ENCODE measurements around the gene RAB15. TPM values are rescaled to one million over a fixed set of nuclear protein-coding genes. Genes with fewer than 3 reads are reported as not detected.

The RAB15 gene
- total and polyA plus RNA-seq, 2 of the 8 experiments (the other 6 are each of a cell fraction or from before 2014, with no cell fraction given): 38.8 to 58.1 TPM

GRCh38 chr14:65007202-65007601 is 35.1 kb upstream of the RAB15 start:
- no peak overlapping the region for H3K27ac ChIP-seq (ENCODE audit: low read depth, low read length)
- ChIA-PET POLR2A (ENCODE audit: partially characterized antibody) (interaction anchor here (2.2 kb wide), 1 partner anchor 20 kb away, joined by 6 read pairs; the partner anchor contains the start of gene FNTB), CTCF (ENCODE audit: partially characterized antibody) (interaction anchor here (1.1 to 2.6 kb wide), 5 partner anchors 12 to 54 kb away, joined by 3 to 15 read pairs (median 4); no protein-coding TSS in a partner anchor)
- no peak overlapping the region for H4K91ac ChIP-seq (replicated peaks; ENCODE audit: insufficient read length, low read length)
- no peak overlapping the region for H4K5ac ChIP-seq (ENCODE audit: insufficient read length, low read depth, low read length)
- H4K20me1 ChIP-seq (replicated peaks in 1 of 2; ENCODE audit: control insufficient read depth in 1 of 2, insufficient read depth in 2 of 2, low read length in 2 of 2): no peaks in the 10 kb centered on the region
- peak overlapping the region; percentile 53 for H3K4ac ChIP-seq (replicated peaks; ENCODE audit: insufficient read length, low read depth, low read length)
- H2BK12ac ChIP-seq (ENCODE audit: low read depth, low read length): no peak overlapping the region
- H3K18ac ChIP-seq (ENCODE audit: extremely low read depth, low read length): no peak overlapping the region
- no peaks in the 10 kb centered on the region for H3K9me3 ChIP-seq (ENCODE audit: insufficient read depth in 2 of 2, low read depth in 1 of 2, low read length in 1 of 2)
- no peaks in the 10 kb centered on the region; the same call in 1 of the 2 replicates for H3K79me1 ChIP-seq (ENCODE audit: low read depth, low read length)
- no peak overlapping the region for H3K4me3 ChIP-seq (ENCODE audit: extremely low read depth in 1 of 4, insufficient read depth in 2 of 4, low read depth in 3 of 4, low read length in 4 of 4)
- H3K56ac ChIP-seq (replicated peaks; ENCODE audit: insufficient read length, low read depth, low read length): no peak overlapping the region
- H3K4me1 ChIP-seq (replicated peaks in 1 of 4; ENCODE audit: control insufficient read depth in 3 of 4, insufficient read depth in 4 of 4, low read length in 3 of 4): peaks cover 0 to 4% (median 0%) of the 10 kb centered on the region in 4 experiments; a peak in 4 of 7 replicates
- 86% methylated on average over 1 of the region's 1 CpG; no CpG with 5 or more reads in 1 of the 2 experiments for WGBS, 2 experiments (ENCODE audit: extremely low coverage in 1 of 2, insufficient coverage in 1 of 2, insufficient read length in 1 of 2, insufficient replicate concordance in 2 of 2, low coverage in 1 of 2, low lambda C conversion rate in 2 of 2, missing lambda C conversion rate in 1 of 2)
- FAIRE-seq (no peak), DNase-seq (ENCODE audit: low read depth in 1 of 2, low spot score in 2 of 2) (no peak)
- no peak overlapping the region for H2BK15ac ChIP-seq (ENCODE audit: low read length)
- H2AFZ ChIP-seq (ENCODE audit: low read length): no peak overlapping the region
- H3K23me2 ChIP-seq (ENCODE audit: low read depth, low read length): no peaks in the 10 kb centered on the region; the same call in 1 of the 2 replicates
- H2BK20ac ChIP-seq (ENCODE audit: low read length): 0 out of 2 replicates have a peak overlapping the region, but pooled peaks have one; percentile 43
- H3K27me3 ChIP-seq (replicated peaks in 1 of 4; ENCODE audit: control insufficient read depth in 3 of 4, extremely low read depth in 1 of 4, insufficient read depth in 3 of 4, low read length in 3 of 4): no peaks in the 10 kb centered on the region
- no peak overlapping the region for H2AK5ac ChIP-seq (ENCODE audit: low read depth, low read length)
- H4K8ac ChIP-seq (ENCODE audit: extremely low read depth, insufficient read depth, low read length): no peak overlapping the region
- no peak overlapping the region for H3K14ac ChIP-seq (ENCODE audit: insufficient read length)
- no peak overlapping the region; a peak in 1 of 4 replicates for H3K4me2 ChIP-seq (ENCODE audit: insufficient read depth in 1 of 2, low read depth in 2 of 2, low read length in 2 of 2)
- no peak overlapping the region for H2BK120ac ChIP-seq (replicated peaks; ENCODE audit: low read depth, low read length)
- no peaks in the 10 kb centered on the region for H3K79me2 ChIP-seq (ENCODE audit: control insufficient read depth in 1 of 2, insufficient read depth in 2 of 2, low read length in 2 of 2)
- H3K23ac ChIP-seq (ENCODE audit: insufficient read length): no peak overlapping the region
- no peaks in the 10 kb centered on the region for H3K36me3 ChIP-seq (ENCODE audit: control insufficient read depth in 2 of 4, insufficient read depth in 4 of 4, low read length in 3 of 4)
- H2BK5ac ChIP-seq (ENCODE audit: low read depth, low read length): no peak overlapping the region
- H3K9ac ChIP-seq (replicated peaks in 1 of 4; ENCODE audit: extremely low read depth in 1 of 4, low read depth in 3 of 4, low read length in 3 of 4): no peak overlapping the region
- no peak for TF ChIP-seq CREB1 (IDR thresholded peaks at IDR 0.05)
- TF ChIP-seq HDAC6 (IDR thresholded peaks at IDR 0.05; ENCODE audit: low read depth, low read length): no peak
- no peak for TF ChIP-seq SP1 (IDR thresholded peaks at IDR 0.05; ENCODE audit: low read depth, low read length)
- TF ChIP-seq POU5F1 (IDR thresholded peaks at IDR 0.05; ENCODE audit: low read depth, low read length): no peak
- no peak for TF ChIP-seq POLR2A (IDR thresholded peaks at IDR 0.05; ENCODE audit: control extremely low read depth in 1 of 2, low read depth in 2 of 2, low read length in 2 of 2)
- TF ChIP-seq SP2 (IDR thresholded peaks at IDR 0.05; ENCODE audit: low read length): no peak
- TF ChIP-seq POLR2AphosphoS5 (IDR thresholded peaks at IDR 0.05; ENCODE audit: low read depth, low read length): no peak

All from H1 (cell line).